OCI-LY7 (cell line): ENCODE measurements around the gene CRK.

ENCODE experiments used
- CTCF ChIP-seq: fragments of 200-600 bp; sonication (generic); conservative IDR thresholded peaks from 2 replicates; pipeline ENCODE4 v1.5.1; 2014; ENCODE audit warnings: mild to moderate bottlenecking, antibody characterized with exemption, low read length, moderate library complexity, mixed read lengths
- EZH2phosphoT487 ChIP-seq: fragments of 200-600 bp; sonication (generic); IDR thresholded peaks from 2 replicates; pipeline ENCODE4 v1.6.1; 2018; ENCODE audit warnings: low read depth, borderline replicate concordance, mild to moderate bottlenecking, mixed run types, antibody characterized with exemption, low read length, moderate library complexity, mixed read lengths

DNA sequence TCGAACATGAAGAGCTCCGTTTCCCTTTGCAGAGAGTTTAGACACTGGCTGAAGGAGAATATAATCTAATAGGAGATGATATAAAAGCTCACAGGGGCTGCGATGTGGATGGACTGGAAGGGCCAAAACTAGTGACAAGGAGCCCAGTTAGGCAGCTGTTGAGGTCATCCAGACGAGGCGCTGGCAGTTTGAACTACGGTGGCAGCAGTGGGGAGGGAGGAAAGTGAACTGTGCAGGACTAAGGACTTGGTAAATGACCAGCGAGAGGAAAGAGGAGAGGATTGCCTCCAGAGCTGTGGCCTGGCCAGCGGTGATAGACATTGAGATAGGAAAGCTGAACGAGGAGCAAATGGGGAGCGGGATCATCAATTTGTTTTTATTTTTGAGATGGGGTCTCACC, 41.4 kb downstream of the CRK start:
- TF ChIP-seq CTCF = no peak
- no peak for TF ChIP-seq EZH2phosphoT487
